CD4-positive, CD25-positive, alpha-beta regulatory T cell (primary cell): ENCODE results near the gene PDIA5. TPM values are rescaled to one million over a fixed set of nuclear protein-coding genes. Genes with fewer than 3 reads are reported as not detected.

Experiments used
- ATAC-seq, 2 donors: fragments of 150-1000 bp; cut with Tn5 transposase; one replicate each; pipeline ENCODE4 v1.10.0; 2021; ENCODE audit warnings: low read depth in 2 of 2, moderate number of reproducible peaks in 2 of 2, moderate library complexity in 1 of 2
- DNase-seq, 3 donors: peaks; one replicate each; pipeline versions ENCODE4 v3.0.0 to v3.0.0-alpha.2; 2012 to 2022; ENCODE audit warnings: mixed read lengths in 1 of 3
- H3K27ac ChIP-seq: one replicate; pipeline ENCODE4 v1.7.0; 2013; ENCODE audit warnings: mild to moderate bottlenecking, low read length; ENCODE audit not compliant: insufficient read depth, poor library complexity, severe bottlenecking
- H3K27me3 ChIP-seq: one replicate; pipeline ENCODE4 v1.7.0; 2013; ENCODE audit warnings: low read length; ENCODE audit not compliant: control insufficient read depth, insufficient read depth
- H3K36me3 ChIP-seq: one replicate; pipeline ENCODE4 v1.7.0; 2013; ENCODE audit warnings: mild to moderate bottlenecking, low read length, moderate library complexity; ENCODE audit not compliant: control insufficient read depth, insufficient read depth
- H3K4me1 ChIP-seq: 2 replicates; pipeline ENCODE4 v1.7.0; 2013; ENCODE audit warnings: mild to moderate bottlenecking, low read length; ENCODE audit not compliant: insufficient read depth, control insufficient read depth, poor library complexity, severe bottlenecking
- H3K4me3 ChIP-seq: one replicate; pipeline ENCODE4 v1.7.0; 2013; ENCODE audit warnings: low read depth, mild to moderate bottlenecking, low read length, moderate library complexity
- H3K9me3 ChIP-seq, 2 experiments: 1 replicate in 1 of 2; 2 replicates in 1 of 2; pipeline ENCODE4 v1.7.0; 2013; ENCODE audit warnings: low read length in 2 of 2, mild to moderate bottlenecking in 1 of 2, moderate library complexity in 1 of 2; ENCODE audit not compliant: control insufficient read depth in 2 of 2
- H3K27ac Mint-ChIP-seq, 3 donors: one replicate each; pipeline ENCODE4 v1.8.0; 2020 to 2022; ENCODE audit warnings: mild to moderate bottlenecking in 3 of 3, mixed read lengths in 3 of 3, moderate library complexity in 2 of 3
- H3K27me3 Mint-ChIP-seq: one replicate; pipeline ENCODE4 v1.8.0; 2022; ENCODE audit warnings: mild to moderate bottlenecking, mixed read lengths
- H3K36me3 Mint-ChIP-seq: one replicate; pipeline ENCODE4 v1.8.0; 2020; ENCODE audit warnings: mixed read lengths
- H3K4me1 Mint-ChIP-seq, 4 donors: one replicate each; pipeline ENCODE4 v1.8.0; 2020 to 2022; ENCODE audit warnings: mixed read lengths in 4 of 4, mild to moderate bottlenecking in 1 of 4
- H3K4me3 Mint-ChIP-seq, 4 donors: one replicate each; pipeline ENCODE4 v1.8.0; 2020 to 2022; ENCODE audit warnings: mild to moderate bottlenecking in 4 of 4, mixed read lengths in 4 of 4, moderate library complexity in 3 of 4
- H3K9me3 Mint-ChIP-seq, 7 donors: one replicate each; pipeline ENCODE4 v1.8.0; 2020 to 2022; ENCODE audit warnings: mixed read lengths in 7 of 7, mild to moderate bottlenecking in 3 of 7, moderate library complexity in 2 of 7
- polyA plus RNA-seq, 4 donors: library from polyadenylated mRNA; unstranded; fragments of 300-500 nt; fragmentation: Illumina TruSeq; gene quantifications; one replicate each; pipeline ENCODE4 v1.2.3, GENCODE V29; 2021
- total RNA-seq: library from RNA; stranded (reverse); gene quantifications from one replicate; pipeline ENCODE4 v1.2.3, GENCODE V29; 2022

Gene PDIA5
- 1.3 TPM for total RNA-seq
- 1 to 10 TPM in 3 of 4 donors, under 1 TPM in 1; 0.92 to 2.6 (median 1.4) TPM for polyA plus RNA-seq

DNA sequence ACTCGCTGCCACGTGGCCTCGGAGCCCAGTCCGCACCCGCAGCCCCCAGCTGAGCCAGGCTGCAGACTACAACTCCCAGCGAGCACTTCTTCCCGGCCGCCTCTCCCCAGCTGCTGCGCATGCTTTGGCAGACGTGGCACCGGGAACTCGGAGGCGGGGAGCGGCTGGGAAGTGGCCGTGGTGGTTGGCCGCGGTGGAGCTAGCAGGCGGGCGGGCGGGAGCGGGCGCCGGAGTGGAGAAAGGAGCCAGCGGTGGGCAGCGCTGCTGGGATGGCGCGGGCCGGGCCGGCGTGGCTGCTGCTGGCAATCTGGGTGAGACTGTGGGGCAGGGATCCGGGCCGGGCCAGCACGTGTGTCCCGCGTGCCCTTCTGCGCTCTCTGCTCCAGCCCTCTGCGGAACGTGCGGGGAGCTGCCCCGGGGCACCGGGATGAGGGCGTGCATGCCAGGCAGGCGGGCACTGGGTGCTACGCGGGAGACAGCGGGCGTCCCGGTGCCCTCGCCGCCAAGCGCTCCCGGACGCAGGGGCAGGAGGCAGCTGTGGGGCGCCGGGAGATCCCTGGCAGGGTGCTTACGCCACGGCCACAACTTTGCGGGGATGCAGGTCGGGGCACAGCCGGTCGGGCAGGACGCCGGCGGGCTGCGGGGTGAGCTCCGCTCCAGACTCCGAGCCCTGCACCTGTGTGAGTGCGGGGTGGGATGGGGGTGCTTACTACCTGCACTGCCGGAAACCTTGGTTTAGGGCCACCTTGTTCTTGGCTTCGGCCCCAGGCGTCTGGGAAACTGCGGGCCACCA, at the start of gene PDIA5:
TSS of gene PDIA5 (plus strand) at position 130 of the 793 bp plus-strand sequence. CDS start at position 270, 140 bp downstream.
- Histone ChIP-seq H3K4me3 (peak within 1 kb of the TSS; percentile 44), H3K4me1 (peaks cover 14% of the 10 kb centered on the region), H3K27ac (no peak within 1 kb of the TSS), H3K9me3 (no peaks in the 10 kb centered on the region), H3K36me3 (no peaks in the 10 kb centered on the region), H3K27me3 (peaks cover 8% of the 10 kb centered on the region)
- Mint-ChIP-seq H3K4me1 (peaks cover 0 to 17% (median 5%) of the 10 kb centered on the region in 4 donors), H3K27ac (peak within 1 kb of the TSS in 1 of 3 donors; percentile 23), H3K9me3 (peaks cover 0 to 2% (median 0%) of the 10 kb centered on the region in 7 donors), H3K36me3 (no peaks in the 10 kb centered on the region), H3K4me3 (peak within 1 kb of the TSS; percentile 76 to 92 (median 80)), H3K27me3 (peaks cover 50% of the 10 kb centered on the region)
- peak in 2 of 3 donors; percentile 9 to 64 for DNase-seq
- peak; percentile 22 to 39 for ATAC-seq

DNA sequence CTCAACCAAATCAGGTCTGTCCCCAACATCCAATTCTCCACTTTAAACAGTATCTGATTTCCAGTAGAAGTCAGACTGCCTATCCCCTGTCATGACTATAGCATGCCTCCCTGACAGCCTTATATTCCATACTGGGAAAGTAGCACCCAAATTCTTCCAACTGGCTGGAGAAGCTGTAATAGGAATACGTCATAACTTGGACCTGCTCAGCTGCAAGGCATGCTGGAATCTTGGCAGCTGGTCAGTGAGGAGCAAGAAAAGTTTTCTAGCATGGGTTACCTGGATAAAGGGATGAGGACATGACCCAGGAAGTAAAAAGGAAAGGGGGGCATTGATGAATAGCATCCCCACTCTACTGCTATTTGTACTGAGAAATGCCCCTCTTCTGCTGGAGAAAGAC, 48.1 kb upstream of the PDIA5 start:
- Histone ChIP-seq H3K27me3 (peaks cover 26% of the 10 kb centered on the region), H3K4me3 (no peak overlapping the region), H3K36me3 (no peaks in the 10 kb centered on the region), H3K27ac (no peak overlapping the region), H3K4me1 (no peaks in the 10 kb centered on the region), H3K9me3 (no peaks in the 10 kb centered on the region)
- Mint-ChIP-seq H3K36me3 (no peaks in the 10 kb centered on the region), H3K9me3 (no peaks in the 10 kb centered on the region), H3K27ac (no peak overlapping the region), H3K27me3 (peaks cover 64% of the 10 kb centered on the region), H3K4me1 (no peaks in the 10 kb centered on the region), H3K4me3 (no peak overlapping the region)
- DNase-seq (no peak), ATAC-seq (no peak)

DNA sequence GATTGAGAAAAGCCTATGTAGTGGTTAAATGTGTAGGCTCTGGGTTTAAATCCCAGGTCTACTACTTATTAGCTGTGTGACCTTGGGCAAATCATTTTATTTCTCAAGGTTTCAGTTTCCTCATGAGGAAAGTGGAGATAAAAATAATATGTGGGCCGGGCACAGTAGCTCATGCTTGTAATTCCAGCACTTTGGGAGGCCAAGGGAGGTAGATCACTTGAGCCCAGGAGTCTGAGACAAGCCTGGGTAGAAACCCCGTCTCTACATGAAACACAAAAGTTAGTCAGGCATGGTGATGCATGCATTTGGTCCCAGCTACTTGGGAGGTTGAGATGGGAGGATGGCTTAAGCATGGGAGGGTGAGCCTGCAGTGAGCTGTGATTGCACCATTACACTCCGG, 47.7 kb upstream of the PDIA5 start:
- ATAC-seq = no peak
- H3K4me1 ChIP-seq = no peaks in the 10 kb centered on the region
- peaks cover 69% of the 10 kb centered on the region for H3K27me3 Mint-ChIP-seq

DNA sequence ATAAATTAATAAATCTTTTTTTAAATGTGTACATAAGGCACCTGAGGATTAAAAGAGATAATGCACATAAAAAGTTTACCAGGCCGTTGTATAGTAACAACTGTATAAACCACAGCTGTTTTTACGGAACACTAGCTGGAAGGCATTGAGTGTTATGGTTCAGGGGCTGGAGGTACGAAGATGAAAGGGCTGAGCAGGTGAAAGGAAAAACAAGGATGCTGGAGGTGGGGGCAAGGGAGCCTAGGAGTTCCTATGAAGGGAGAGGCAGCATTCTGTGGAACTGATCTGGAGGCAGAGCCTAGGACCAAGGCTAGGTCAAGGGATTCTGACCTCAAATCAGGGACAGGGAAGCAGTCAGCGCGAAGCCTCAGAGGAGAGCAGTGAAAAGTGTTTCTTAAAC, 47.2 kb upstream of the PDIA5 start:
- no peaks in the 10 kb centered on the region for H3K36me3 ChIP-seq
- no peak overlapping the region for H3K4me3 Mint-ChIP-seq
- no peak overlapping the region for H3K27ac Mint-ChIP-seq
- DNase-seq (no peak), ATAC-seq (no peak)
- H3K4me1 Mint-ChIP-seq = no peaks in the 10 kb centered on the region
- H3K9me3 ChIP-seq = no peaks in the 10 kb centered on the region
- peaks cover 34% of the 10 kb centered on the region for H3K27me3 ChIP-seq
- H3K4me3 ChIP-seq = no peak overlapping the region
- H3K9me3 Mint-ChIP-seq = peaks cover 0 to 2% (median 0%) of the 10 kb centered on the region in 7 donors
- H3K27me3 Mint-ChIP-seq = peaks cover 70% of the 10 kb centered on the region
- no peaks in the 10 kb centered on the region for H3K36me3 Mint-ChIP-seq
- no peaks in the 10 kb centered on the region for H3K4me1 ChIP-seq
- H3K27ac ChIP-seq = no peak overlapping the region

More for the DNA sequence above, 47.7 kb upstream of the PDIA5 start:
- H3K27ac ChIP-seq = no peak overlapping the region
- peaks cover 30% of the 10 kb centered on the region for H3K27me3 ChIP-seq
- no peaks in the 10 kb centered on the region for H3K9me3 ChIP-seq
- no peak overlapping the region for H3K4me3 Mint-ChIP-seq
- no peaks in the 10 kb centered on the region for H3K9me3 Mint-ChIP-seq
- no peak overlapping the region for H3K4me3 ChIP-seq
- no peaks in the 10 kb centered on the region for H3K36me3 ChIP-seq
- H3K4me1 Mint-ChIP-seq = no peaks in the 10 kb centered on the region
- no peaks in the 10 kb centered on the region for H3K36me3 Mint-ChIP-seq
- H3K27ac Mint-ChIP-seq = no peak overlapping the region
- no peak for DNase-seq

DNA sequence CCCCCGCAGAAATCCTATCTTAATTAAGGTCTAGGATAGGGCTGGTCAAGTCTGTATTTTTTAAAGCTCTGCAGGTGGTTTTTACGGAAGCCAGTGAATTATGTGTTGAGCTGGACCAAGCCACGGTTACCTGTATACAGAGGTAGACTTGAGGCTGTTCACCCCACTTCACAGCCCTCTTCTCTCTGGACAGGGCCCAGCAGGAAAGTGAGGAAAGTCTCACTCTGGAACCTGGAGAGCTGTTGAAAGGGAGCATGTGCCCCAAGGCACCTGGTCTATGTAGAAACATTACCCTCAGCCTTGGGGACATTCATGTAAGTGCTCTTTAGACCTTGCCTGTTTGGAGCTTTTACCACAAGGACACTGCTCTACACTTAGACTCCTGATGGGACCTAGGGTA, 46.1 kb upstream of the PDIA5 start:
- Mint-ChIP-seq H3K9me3 (peaks cover 0 to 2% (median 0%) of the 10 kb centered on the region in 7 donors), H3K4me1 (peaks cover 0 to 3% (median 0%) of the 10 kb centered on the region in 4 donors), H3K36me3 (no peaks in the 10 kb centered on the region), H3K4me3 (no peak overlapping the region), H3K27me3 (peaks cover 72% of the 10 kb centered on the region), H3K27ac (no peak overlapping the region)
- Histone ChIP-seq H3K4me1 (no peaks in the 10 kb centered on the region), H3K9me3 (peaks cover 0 to 2% of the 10 kb centered on the region in 2 experiments), H3K36me3 (no peaks in the 10 kb centered on the region), H3K27me3 (peaks cover 40% of the 10 kb centered on the region), H3K27ac (no peak overlapping the region), H3K4me3 (no peak overlapping the region)
- DNase-seq (no peak), ATAC-seq (no peak)

DNA sequence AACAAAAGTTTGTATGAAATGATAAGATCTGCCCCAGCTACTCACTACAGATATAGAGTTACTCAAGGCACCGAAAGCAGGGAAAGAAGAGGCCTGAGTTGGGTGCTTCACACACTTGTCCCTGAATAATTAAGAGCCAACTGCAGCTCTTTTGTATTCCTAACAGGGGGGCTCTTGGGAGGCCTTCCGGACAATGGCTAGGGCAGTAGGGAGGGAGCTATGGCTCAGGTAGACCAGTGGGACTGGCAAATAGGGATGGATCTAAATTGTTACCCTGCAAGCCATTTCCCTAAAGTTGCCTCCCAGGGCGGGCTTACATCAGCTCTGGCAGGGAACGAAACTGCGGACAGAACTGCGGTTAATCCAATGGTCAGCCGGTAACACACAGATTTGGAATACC, 45.4 kb upstream of the PDIA5 start:
- no peak for ATAC-seq
- Histone ChIP-seq H3K4me1 (peaks cover under 1% of the 10 kb centered on the region), H3K27ac (no peak overlapping the region), H3K9me3 (peaks cover 0 to 2% of the 10 kb centered on the region in 2 experiments), H3K36me3 (no peaks in the 10 kb centered on the region), H3K4me3 (no peak overlapping the region), H3K27me3 (peaks cover 40% of the 10 kb centered on the region)
- H3K9me3 Mint-ChIP-seq = peaks cover 0 to 2% (median 0%) of the 10 kb centered on the region in 7 donors
- peaks cover 79% of the 10 kb centered on the region for H3K27me3 Mint-ChIP-seq
- no peaks in the 10 kb centered on the region for H3K36me3 Mint-ChIP-seq
- no peak overlapping the region for H3K4me3 Mint-ChIP-seq
- DNase-seq = no peak
- peaks cover 0 to 8% (median 0%) of the 10 kb centered on the region in 4 donors for H3K4me1 Mint-ChIP-seq
- no peak overlapping the region for H3K27ac Mint-ChIP-seq

DNA sequence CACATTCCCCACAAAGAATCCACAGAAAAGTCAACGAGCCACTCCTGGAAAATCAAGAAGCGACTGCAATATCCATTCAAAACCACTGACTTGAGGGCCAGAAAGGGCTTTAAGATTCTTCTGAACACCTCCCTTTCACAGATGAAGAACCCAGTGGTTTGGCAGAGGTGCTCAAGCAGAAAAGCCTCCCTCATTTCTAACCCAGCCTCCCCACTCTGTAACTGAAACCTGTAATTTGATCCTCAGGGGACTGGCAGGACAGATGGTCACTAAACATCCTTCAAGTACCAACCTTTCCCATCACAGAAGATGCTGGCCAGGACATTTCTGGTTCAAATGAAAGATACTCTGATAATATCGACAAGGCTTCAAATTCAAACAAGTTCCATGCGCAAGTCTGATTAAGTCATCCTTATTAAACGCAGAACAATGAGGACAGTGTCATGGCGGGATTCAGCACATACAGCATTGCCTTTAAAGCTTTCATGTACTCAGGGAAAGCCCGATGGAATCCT, 44.8 kb upstream of the PDIA5 start:
- Mint-ChIP-seq H3K4me3 (no peak overlapping the region), H3K27ac (no peak overlapping the region), H3K36me3 (no peaks in the 10 kb centered on the region), H3K4me1 (peaks cover 0 to 13% (median 0%) of the 10 kb centered on the region in 4 donors), H3K9me3 (peaks cover 0 to 2% (median 0%) of the 10 kb centered on the region in 7 donors), H3K27me3 (peaks cover 81% of the 10 kb centered on the region)
- ATAC-seq (no peak), DNase-seq (no peak)
- H3K9me3 ChIP-seq = peaks cover 0 to 2% of the 10 kb centered on the region in 2 experiments
- no peak overlapping the region for H3K4me3 ChIP-seq
- H3K27ac ChIP-seq = no peak overlapping the region
- H3K36me3 ChIP-seq = no peaks in the 10 kb centered on the region
- H3K4me1 ChIP-seq = peaks cover 7% of the 10 kb centered on the region
- peaks cover 40% of the 10 kb centered on the region for H3K27me3 ChIP-seq
